Kidney (tissue), 14 donors: ENCODE measurements around the gene TMEM53. TPM values are rescaled to one million over a fixed set of nuclear protein-coding genes. Genes with fewer than 3 reads are reported as not detected.

Source experiments
- DNase-seq, 5 donors: peaks; one replicate each; pipeline ENCODE4 v3.0.0-alpha.2; 2013 to 2020
- FAIRE-seq: peaks from 2 replicates; lab custom pipeline; 2012; peaks lifted over from hg19 to GRCh38; lab: Jason Lieb, UNC
- H3K27ac ChIP-seq, 2 donors: one replicate each; pipeline ENCODE4 v1.7.0; 2013; ENCODE audit warnings: low read depth in 2 of 2, low read length in 2 of 2, inconsistent platforms in 1 of 2
- H3K27me3 ChIP-seq: one replicate; pipeline ENCODE4 v1.7.1; 2013; ENCODE audit warnings: low read length, inconsistent platforms; ENCODE audit not compliant: control insufficient read depth, insufficient read depth
- H3K36me3 ChIP-seq, 3 donors: one replicate each; pipeline versions ENCODE4 v1.7.0 to v1.7.1; 2013; ENCODE audit warnings: low read length in 3 of 3, control low read depth in 1 of 3, inconsistent platforms in 1 of 3; ENCODE audit not compliant: insufficient read depth in 3 of 3, control insufficient read depth in 2 of 3
- H3K4me1 ChIP-seq, 3 donors: one replicate each; pipeline versions ENCODE4 v1.7.0 to v1.7.1; 2013; ENCODE audit warnings: low read length in 3 of 3, inconsistent platforms in 1 of 3, low read depth in 1 of 3; ENCODE audit not compliant: control insufficient read depth in 2 of 3, insufficient read depth in 2 of 3
- H3K4me3 ChIP-seq, 3 donors: one replicate each; pipeline versions ENCODE4 v1.7.0 to v1.8.1; 2013; ENCODE audit warnings: low read length in 3 of 3, control low read depth in 1 of 3, inconsistent platforms in 1 of 3
- H3K9ac ChIP-seq, 3 donors: one replicate each; pipeline versions ENCODE4 v1.7.0 to v1.7.1; 2013; ENCODE audit warnings: low read length in 3 of 3, control low read depth in 1 of 3, inconsistent platforms in 1 of 3
- H3K9me3 ChIP-seq, 3 donors: one replicate each; pipeline versions ENCODE4 v1.7.0 to v1.7.1; 2013; ENCODE audit warnings: low read length in 3 of 3, control low read depth in 1 of 3, inconsistent platforms in 1 of 3; ENCODE audit not compliant: control insufficient read depth in 2 of 3, insufficient read depth in 1 of 3
- intact Hi-C: fragments of 100-400 bp; cut with DNase I; formaldehyde crosslinking; loops from one replicate; pipeline ENCODE4 v1.11.1; 2022
- polyA plus RNA-seq: library from polyadenylated mRNA; stranded (reverse); fragments of 350-450 nt; fragmentation: Illumina TruSeq; extraction: RNeasy Lipid Tissue Mini Kit (QIAGEN cat#74804); gene quantifications from one replicate; pipeline ENCODE4 v1.2.3, GENCODE V29; 2014; ENCODE audit warnings: low read depth, low replicate concordance; ENCODE audit not compliant: insufficient read depth
- total RNA-seq: library from RNA; stranded (reverse); fragmentation: NEBNext Ultra II Directional; extraction: Animal tissue kit (Norgen Biotek cat#: 25700); gene quantifications from one replicate; pipeline ENCODE4 v1.2.1, GENCODE V29; 2021
- TF ChIP-seq, protein P1 (sequence below): IDR thresholded peaks from 3 replicates; pipeline ENCODE4 v1.5.1; 2012; ENCODE audit warnings: mild to moderate bottlenecking, moderate library complexity, borderline replicate concordance; ENCODE audit not compliant: insufficient read depth; ENCODE audit errors: extremely low read depth
- donor health status: control.
- donor health status: control.
- donor health status: control.
- donor health status: control.
- donor health status: control.
- donor health status: DM: yes; HTN: yes; CAD: no.
- donor health status: Normal renal cell carcinoma (clear cell type).

The TMEM53 gene
- total and polyA plus RNA-seq, 2 donors from 2014 or later, result 16.4 to 45.0 TPM

DNA sequence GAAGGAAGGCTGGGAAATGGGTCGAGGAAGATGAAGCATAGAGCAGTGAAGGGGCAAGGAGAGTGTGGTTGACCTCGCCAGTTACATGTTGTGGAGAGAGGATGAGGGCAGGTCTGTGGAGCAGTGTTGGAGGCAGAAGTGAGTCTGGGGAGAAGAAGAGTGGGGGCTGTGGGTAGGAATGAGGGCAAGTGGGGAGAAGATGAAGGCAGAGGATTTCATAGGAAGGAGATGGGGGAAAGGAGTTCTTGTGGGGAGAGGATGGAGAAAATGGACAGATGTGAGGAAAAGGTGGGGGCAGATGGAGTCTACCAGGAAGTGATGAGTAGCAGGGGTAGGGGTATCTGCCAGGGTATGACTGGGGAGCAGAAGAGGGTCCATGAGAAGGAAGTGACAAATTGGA, 3.8 kb upstream of the TMEM53 start:
- FAIRE-seq, result no peak
- H3K27ac ChIP-seq, result no peak overlapping the region
- intact Hi-C loops, result no loop called here

GRCh38 chr1:44677201-44677766, 3.0 kb upstream of the TMEM53 start:
- TF ChIP-seq, protein P1, sequence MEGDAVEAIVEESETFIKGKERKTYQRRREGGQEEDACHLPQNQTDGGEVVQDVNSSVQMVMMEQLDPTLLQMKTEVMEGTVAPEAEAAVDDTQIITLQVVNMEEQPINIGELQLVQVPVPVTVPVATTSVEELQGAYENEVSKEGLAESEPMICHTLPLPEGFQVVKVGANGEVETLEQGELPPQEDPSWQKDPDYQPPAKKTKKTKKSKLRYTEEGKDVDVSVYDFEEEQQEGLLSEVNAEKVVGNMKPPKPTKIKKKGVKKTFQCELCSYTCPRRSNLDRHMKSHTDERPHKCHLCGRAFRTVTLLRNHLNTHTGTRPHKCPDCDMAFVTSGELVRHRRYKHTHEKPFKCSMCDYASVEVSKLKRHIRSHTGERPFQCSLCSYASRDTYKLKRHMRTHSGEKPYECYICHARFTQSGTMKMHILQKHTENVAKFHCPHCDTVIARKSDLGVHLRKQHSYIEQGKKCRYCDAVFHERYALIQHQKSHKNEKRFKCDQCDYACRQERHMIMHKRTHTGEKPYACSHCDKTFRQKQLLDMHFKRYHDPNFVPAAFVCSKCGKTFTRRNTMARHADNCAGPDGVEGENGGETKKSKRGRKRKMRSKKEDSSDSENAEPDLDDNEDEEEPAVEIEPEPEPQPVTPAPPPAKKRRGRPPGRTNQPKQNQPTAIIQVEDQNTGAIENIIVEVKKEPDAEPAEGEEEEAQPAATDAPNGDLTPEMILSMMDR, result peak; percentile 36

More for the DNA sequence above, 3.8 kb upstream of the TMEM53 start:
- H3K4me1 ChIP-seq, result peaks cover 0 to 40% (median 23%) of the 10 kb centered on the region in 3 donors
- no peaks in the 10 kb centered on the region for H3K27me3 ChIP-seq
- H3K36me3 ChIP-seq, result no peaks in the 10 kb centered on the region
- no peak overlapping the region for H3K9ac ChIP-seq
- H3K4me3 ChIP-seq, result no peak overlapping the region
- TF ChIP-seq, protein P1, result no peak
- DNase-seq, result no peak
- H3K9me3 ChIP-seq, result no peaks in the 10 kb centered on the region

DNA sequence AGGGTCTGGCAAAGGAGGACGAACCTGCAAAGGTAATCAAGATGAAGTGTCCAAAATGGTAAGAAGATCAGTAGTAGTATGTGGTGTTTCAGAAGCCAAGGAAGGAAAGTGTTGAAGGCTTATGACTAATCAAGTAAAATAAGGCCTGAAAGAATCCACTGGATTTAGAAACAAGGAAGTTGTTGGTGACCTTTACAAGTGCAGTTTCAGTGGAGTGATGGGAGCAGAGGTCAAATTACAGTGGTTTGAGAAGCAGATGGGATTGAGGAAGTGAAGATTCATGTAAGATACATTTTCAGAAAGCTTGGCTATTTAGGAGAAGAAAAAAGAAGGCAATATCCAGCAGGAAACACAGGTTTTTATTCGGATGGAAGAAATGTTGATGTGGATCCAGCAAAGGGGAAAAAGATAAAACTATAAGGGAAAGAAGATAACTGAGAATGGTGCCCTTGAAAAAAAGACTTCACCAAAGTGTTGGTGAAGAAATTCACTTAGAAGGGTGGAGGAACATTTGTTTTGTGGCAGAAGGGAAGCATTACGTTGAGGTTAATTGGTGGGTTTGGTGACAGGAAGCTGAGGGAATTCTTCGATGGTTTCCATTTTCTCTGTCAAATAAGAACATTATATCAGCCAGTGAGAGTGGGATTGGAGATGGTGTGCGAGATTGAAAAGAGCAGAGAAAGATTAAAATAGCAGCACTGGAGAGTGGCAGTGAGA, 2.4 kb upstream of the TMEM53 start:
- Histone ChIP-seq H3K9ac (no peak overlapping the region), H3K27me3 (no peaks in the 10 kb centered on the region), H3K36me3 (no peaks in the 10 kb centered on the region), H3K4me3 (no peak overlapping the region), H3K9me3 (no peaks in the 10 kb centered on the region), H3K4me1 (peaks cover 0 to 42% (median 25%) of the 10 kb centered on the region in 3 donors), H3K27ac (peak overlapping the region; percentile 43 to 53)
- DNase-seq (no peak), FAIRE-seq (no peak)
- TF ChIP-seq, protein P1, result no peak
- intact Hi-C loops, result no loop called here

More at GRCh38 chr1:44677201-44677766, 3.0 kb upstream of the TMEM53 start:
- H3K27me3 ChIP-seq, result no peaks in the 10 kb centered on the region
- H3K4me3 ChIP-seq, result no peak overlapping the region
- no peaks in the 10 kb centered on the region for H3K36me3 ChIP-seq
- intact Hi-C loops, result no loop called here
- peak overlapping the region; percentile 43 to 53 for H3K27ac ChIP-seq
- peak in 1 of 5 donors; percentile 8 for DNase-seq
- H3K4me1 ChIP-seq, result peaks cover 0 to 47% (median 31%) of the 10 kb centered on the region in 3 donors
- no peak for FAIRE-seq
- no peak overlapping the region for H3K9ac ChIP-seq
- H3K9me3 ChIP-seq, result no peaks in the 10 kb centered on the region
